HL-60 (cell line): ENCODE measurements around the gene GABRB3.

Experiments used
- CTCF ChIP-seq: IDR thresholded peaks from one replicate; pipeline ENCODE4 v1.5.1; 2011; ENCODE audit warnings: low read length, control low read depth, inconsistent platforms; ENCODE audit not compliant: insufficient read depth
- POLR2AphosphoS5 ChIP-seq: IDR thresholded peaks from 2 replicates; pipeline ENCODE4 v1.6.1; 2012; ENCODE audit warnings: low read depth
- TF ChIP-seq, protein P1 (sequence below): IDR thresholded peaks from 2 replicates; pipeline ENCODE4 v1.6.1; 2012; ENCODE audit warnings: low read depth; ENCODE audit not compliant: insufficient replicate concordance

DNA sequence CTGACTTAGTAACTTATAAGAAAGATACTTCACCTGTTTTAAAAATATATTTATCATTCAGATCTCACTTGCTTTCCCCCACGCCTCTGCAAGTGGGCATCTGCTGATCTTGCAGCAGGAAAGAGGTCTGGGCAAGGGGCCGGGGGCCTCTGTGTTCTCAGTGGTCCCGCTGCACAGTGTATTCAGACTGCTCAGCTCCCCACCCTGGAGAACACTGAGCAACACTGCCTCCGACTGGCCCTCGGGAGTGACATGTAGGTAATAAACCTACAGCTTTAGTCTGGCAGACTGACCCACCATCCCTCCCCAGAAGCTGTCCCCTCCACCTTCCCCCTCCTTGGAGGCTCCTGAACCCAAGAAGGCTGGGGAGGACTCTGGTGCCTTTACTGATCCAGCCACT lies 43.8 kb downstream of the GABRB3 start:
- TF ChIP-seq CTCF, result no peak
- TF ChIP-seq, protein P1, sequence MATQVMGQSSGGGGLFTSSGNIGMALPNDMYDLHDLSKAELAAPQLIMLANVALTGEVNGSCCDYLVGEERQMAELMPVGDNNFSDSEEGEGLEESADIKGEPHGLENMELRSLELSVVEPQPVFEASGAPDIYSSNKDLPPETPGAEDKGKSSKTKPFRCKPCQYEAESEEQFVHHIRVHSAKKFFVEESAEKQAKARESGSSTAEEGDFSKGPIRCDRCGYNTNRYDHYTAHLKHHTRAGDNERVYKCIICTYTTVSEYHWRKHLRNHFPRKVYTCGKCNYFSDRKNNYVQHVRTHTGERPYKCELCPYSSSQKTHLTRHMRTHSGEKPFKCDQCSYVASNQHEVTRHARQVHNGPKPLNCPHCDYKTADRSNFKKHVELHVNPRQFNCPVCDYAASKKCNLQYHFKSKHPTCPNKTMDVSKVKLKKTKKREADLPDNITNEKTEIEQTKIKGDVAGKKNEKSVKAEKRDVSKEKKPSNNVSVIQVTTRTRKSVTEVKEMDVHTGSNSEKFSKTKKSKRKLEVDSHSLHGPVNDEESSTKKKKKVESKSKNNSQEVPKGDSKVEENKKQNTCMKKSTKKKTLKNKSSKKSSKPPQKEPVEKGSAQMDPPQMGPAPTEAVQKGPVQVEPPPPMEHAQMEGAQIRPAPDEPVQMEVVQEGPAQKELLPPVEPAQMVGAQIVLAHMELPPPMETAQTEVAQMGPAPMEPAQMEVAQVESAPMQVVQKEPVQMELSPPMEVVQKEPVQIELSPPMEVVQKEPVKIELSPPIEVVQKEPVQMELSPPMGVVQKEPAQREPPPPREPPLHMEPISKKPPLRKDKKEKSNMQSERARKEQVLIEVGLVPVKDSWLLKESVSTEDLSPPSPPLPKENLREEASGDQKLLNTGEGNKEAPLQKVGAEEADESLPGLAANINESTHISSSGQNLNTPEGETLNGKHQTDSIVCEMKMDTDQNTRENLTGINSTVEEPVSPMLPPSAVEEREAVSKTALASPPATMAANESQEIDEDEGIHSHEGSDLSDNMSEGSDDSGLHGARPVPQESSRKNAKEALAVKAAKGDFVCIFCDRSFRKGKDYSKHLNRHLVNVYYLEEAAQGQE, result no peak
- TF ChIP-seq POLR2AphosphoS5, result no peak
